GM18499 (cell line): ENCODE data around the gene ZNF76.

ENCODE experiments used
- ATAC-seq: cut with Tn5 transposase; IDR thresholded peaks from one replicate; pipeline ENCODE4 v1.9.1; 2021; ENCODE audit warnings: moderate number of reproducible peaks; ENCODE audit not compliant: insufficient read depth, unreplicated experiment

ZNF76 gene

GRCh38 chr6:35259194-35259947 is at the start of gene ZNF76:
ZNF76 (plus strand) TSS chr6:35259735; CDS start chr6:35281152, 21,417 bp downstream.
- peak; percentile 42 for ATAC-seq

- no peak for ATAC-seq
Measured at GRCh38 chr6:35213298-35213791, 46.2 kb upstream of the ZNF76 start.

GRCh38 chr6:35213824-35214756 is 45.4 kb upstream of the ZNF76 start, which contains the start of gene SCUBE3:
SCUBE3 (plus strand) TSS chr6:35213956; CDS start chr6:35214419, 463 bp downstream.
- ATAC-seq, result no peak

- no peak for ATAC-seq
Measured at GRCh38 chr6:35214869-35215664, 44.5 kb upstream of the ZNF76 start.

GRCh38 chr6:35215665-35216411 is 43.7 kb upstream of the ZNF76 start:
- ATAC-seq, result no peak

GRCh38 chr6:35216412-35216732 is 43.2 kb upstream of the ZNF76 start:
- ATAC-seq, result no peak

GRCh38 chr6:35216851-35217811 is 42.4 kb upstream of the ZNF76 start:
- no peak for ATAC-seq

- ATAC-seq, result no peak
Measured at GRCh38 chr6:35218021-35218420, 41.5 kb upstream of the ZNF76 start.

- no peak for ATAC-seq
Measured at GRCh38 chr6:35218456-35218855, 41.1 kb upstream of the ZNF76 start.

- no peak for ATAC-seq
Measured at GRCh38 chr6:35219683-35220326, 39.7 kb upstream of the ZNF76 start.

GRCh38 chr6:35220711-35221110 is 38.8 kb upstream of the ZNF76 start:
- ATAC-seq, result no peak

GRCh38 chr6:35223396-35223795 is 36.1 kb upstream of the ZNF76 start:
- no peak for ATAC-seq

GRCh38 chr6:35224720-35225119 is 34.8 kb upstream of the ZNF76 start:
- ATAC-seq, result no peak

- ATAC-seq, result no peak
Measured at GRCh38 chr6:35228481-35228880, 31.1 kb upstream of the ZNF76 start.

- no peak for ATAC-seq
Measured at GRCh38 chr6:35229304-35229703, 30.2 kb upstream of the ZNF76 start.

- ATAC-seq, result no peak
Measured at GRCh38 chr6:35230498-35230897, 29.0 kb upstream of the ZNF76 start.

- no peak for ATAC-seq
Measured at GRCh38 chr6:35230950-35231349, 28.6 kb upstream of the ZNF76 start.

GRCh38 chr6:35231563-35231962 is 28.0 kb upstream of the ZNF76 start:
- ATAC-seq, result no peak
